Left lung (tissue), 14 donors: ENCODE data around the gene CSF1R. TPM values are rescaled to one million over a fixed set of nuclear protein-coding genes. Genes with fewer than 3 reads are reported as not detected.
A peak's percentile ranks its signal among the peaks of the same experiment; 100 is the strongest.

Experiments used
- ATAC-seq: fragments of 200-7000 bp; cut with Tn5 transposase; one replicate; pipeline ENCODE4 v1.9.1; 2020; ENCODE audit warnings: moderate library complexity
- DNase-seq, 4 donors: peaks; one replicate each; pipeline ENCODE4 v3.0.0-alpha.2; 2013 to 2020
- H3K27ac ChIP-seq, 2 donors: fragments of 200-600 bp; sonication (generic) in 1 of 2; one replicate each; pipeline versions ENCODE4 v1.5.0 to v1.8.0; 2020 to 2021
- H3K27me3 ChIP-seq, 2 donors: fragments of 200-600 bp; sonication (generic) in 1 of 2; one replicate each; pipeline versions ENCODE4 v1.5.0 to v1.8.0; 2020 to 2021
- H3K36me3 ChIP-seq, 2 donors: fragments of 200-600 bp; sonication (generic) in 1 of 2; one replicate each; pipeline versions ENCODE4 v1.5.0 to v1.8.0; 2020 to 2021
- H3K4me1 ChIP-seq, 2 donors: fragments of 200-600 bp; one replicate each; pipeline ENCODE4 v1.8.0; 2021
- H3K4me3 ChIP-seq, 2 donors: fragments of 200-600 bp; sonication (generic) in 1 of 2; one replicate each; pipeline versions ENCODE4 v1.5.0 to v1.8.0; 2020 to 2021; ENCODE audit warnings: mild to moderate bottlenecking in 1 of 2
- H3K9me3 ChIP-seq, 2 donors: fragments of 200-600 bp; sonication (generic) in 1 of 2; one replicate each; pipeline versions ENCODE4 v1.5.0 to v1.8.0; 2020 to 2021
- CTCF ChIP-seq, 2 donors: fragments of 200-600 bp; sonication (generic) in 1 of 2; IDR thresholded peaks; one replicate each; pipeline versions ENCODE4 v1.5.0 to v1.8.0; 2021; ENCODE audit warnings: antibody characterized with exemption in 2 of 2
- intact Hi-C, 2 donors: fragments of 100-400 bp; cut with DNase I; formaldehyde crosslinking; loops; one replicate each; pipeline versions ENCODE4 v1.11.2 to v1.14.2; 2022
- long read RNA-seq, 12 donors: library from polyadenylated mRNA in 2 of 12; unstranded in 2 of 12; transcript quantifications; one replicate each; pipeline ENCODE4 v2.0.0 and lab custom pipeline, GENCODE V29; 2019 to 2026
- polyA plus RNA-seq, 6 donors: library from polyadenylated mRNA; unstranded; fragments of 120-200 nt; gene quantifications; one replicate each; pipeline ENCODE4 v1.2.1, GENCODE V29; 2013; ENCODE audit not compliant: insufficient read length in 6 of 6
- total RNA-seq, 2 donors: library from RNA; stranded (reverse); fragmentation: NEBNext Ultra II Directional; extraction: Animal tissue kit (Norgen Biotek cat#: 25700); gene quantifications; one replicate each; pipeline ENCODE4 v1.2.1, GENCODE V29; 2021
- donor health status: DM: no; HTN: yes; CAD: no.
- donor health status: DM: no; HTN: no; CAD: no.

Gene CSF1R
- 10 to 100 TPM; 52.8 to 93.1 TPM for total RNA-seq
- 10 to 100 TPM; 22.7 to 26.5 (median 25.6) TPM for polyA plus RNA-seq
- long read RNA-seq, donor 1, partial matches to known transcripts = 475 of 477 reads
- long read RNA-seq, donor 1, other reads (novel, unspliced or antisense) = 0 of 477 reads
- long read RNA-seq, donor 2, partial matches to known transcripts = 446 of 450 reads
- long read RNA-seq, donor 2, other reads (novel, unspliced or antisense) = 0 of 450 reads
- long read RNA-seq, donor 3, partial matches to known transcripts = 0 of 1 reads
- long read RNA-seq, donor 3, other reads (novel, unspliced or antisense) = 0 of 1 reads
- long read RNA-seq, donor 4, partial matches to known transcripts = 6 of 9 reads
- long read RNA-seq, donor 4, other reads (novel, unspliced or antisense) = 2 of 9 reads
- long read RNA-seq, donor 5, partial matches to known transcripts = 0 of 1 reads
- long read RNA-seq, donor 5, other reads (novel, unspliced or antisense) = 0 of 1 reads
- long read RNA-seq, donor 6, partial matches to known transcripts = 0 of 3 reads
- long read RNA-seq, donor 6, other reads (novel, unspliced or antisense) = 0 of 3 reads
- long read RNA-seq, donor 7, partial matches to known transcripts = 0 of 4 reads
- long read RNA-seq, donor 7, other reads (novel, unspliced or antisense) = 0 of 4 reads
- long read RNA-seq, donor 8, partial matches to known transcripts = 172 of 174 reads
- long read RNA-seq, donor 8, other reads (novel, unspliced or antisense) = 0 of 174 reads
- long read RNA-seq, donor 9 = 0 reads
- long read RNA-seq, donor 10, partial matches to known transcripts = 7 of 13 reads
- long read RNA-seq, donor 10, other reads (novel, unspliced or antisense) = 5 of 13 reads
- long read RNA-seq, donor 11, partial matches to known transcripts = 12 of 13 reads
- long read RNA-seq, donor 11, other reads (novel, unspliced or antisense) = 0 of 13 reads
- long read RNA-seq, donor 12, partial matches to known transcripts = 240 of 244 reads
- long read RNA-seq, donor 12, other reads (novel, unspliced or antisense) = 0 of 244 reads

- H3K9me3 ChIP-seq = no peaks in the 10 kb centered on the region
- no peaks in the 10 kb centered on the region for H3K27me3 ChIP-seq
- peak within 1 kb of the TSS; percentile 9 to 46 for H3K4me3 ChIP-seq
- DNase-seq (no peak), ATAC-seq (peak; percentile 17)
- peaks cover 6 to 18% of the 10 kb centered on the region in 2 donors for H3K4me1 ChIP-seq
- no peak for TF ChIP-seq CTCF (IDR thresholded peaks at IDR 0.05)
- intact Hi-C loops = no loop called here
- no peaks in the 10 kb centered on the region for H3K36me3 ChIP-seq
- H3K27ac ChIP-seq = no peak within 1 kb of the TSS
These were observed at the start of gene CSF1R for GRCh38 chr5:150085950-150086715. CSF1R (minus strand) TSS chr5:150086554; CDS start chr5:150086427, 127 bp downstream.

GRCh38 chr5:150135557-150136304 is 49.4 kb upstream of the CSF1R start:
- Histone ChIP-seq H3K4me1 (peaks cover 4 to 10% of the 10 kb centered on the region in 2 donors), H3K27ac (peak overlapping the region in 1 of 2 donors; percentile 7), H3K9me3 (no peaks in the 10 kb centered on the region), H3K4me3 (no peak overlapping the region), H3K27me3 (no peaks in the 10 kb centered on the region), H3K36me3 (no peaks in the 10 kb centered on the region)
- no peak for TF ChIP-seq CTCF (IDR thresholded peaks at IDR 0.05)
- no peak for DNase-seq
- intact Hi-C loops = no loop called here
- ATAC-seq = no peak

- Histone ChIP-seq H3K9me3 (no peaks in the 10 kb centered on the region), H3K4me3 (no peak overlapping the region), H3K27ac (peak overlapping the region in 1 of 2 donors; percentile 3), H3K4me1 (peaks cover 12 to 16% of the 10 kb centered on the region in 2 donors), H3K27me3 (no peaks in the 10 kb centered on the region), H3K36me3 (no peaks in the 10 kb centered on the region)
- no peak for TF ChIP-seq CTCF (IDR thresholded peaks at IDR 0.05)
- DNase-seq (no peak), ATAC-seq (no peak)
- intact Hi-C loops = no loop called here
These were observed 47.8 kb upstream of the CSF1R start for GRCh38 chr5:150134198-150134588.

GRCh38 chr5:150133581-150134197 is 47.3 kb upstream of the CSF1R start:
- Histone ChIP-seq H3K4me3 (no peak overlapping the region), H3K4me1 (peaks cover 11 to 12% of the 10 kb centered on the region in 2 donors), H3K27me3 (no peaks in the 10 kb centered on the region), H3K36me3 (no peaks in the 10 kb centered on the region), H3K27ac (no peak overlapping the region), H3K9me3 (no peaks in the 10 kb centered on the region)
- DNase-seq (no peak), ATAC-seq (no peak)
- TF ChIP-seq CTCF (IDR thresholded peaks at IDR 0.05) = no peak
- intact Hi-C loops = loop anchor here in 1 of 2 donors (2.0 kb wide), 1 partner anchor 81 kb away; no protein-coding TSS in a partner anchor
